ENCODE results near the gene DDX1.
"Not testable (repeated sequence)": the region's sequence is repeated elsewhere in the genome, so short reads cannot be mapped to it uniquely, and the experiment has no call there.

DDX1 gene

GRCh38 chr2:15678909-15679308, 87.2 kb downstream of the DDX1 start:
- no peak for DNase-seq

GRCh38 chr2:15679386-15679924, 87.8 kb downstream of the DDX1 start:
- DNase-seq: no peak

- DNase-seq: not testable (repeated sequence)
These were observed 88.5 kb downstream of the DDX1 start for GRCh38 chr2:15680132-15680531.
